ENCODE results near the gene SRCIN1.

Gene SRCIN1

DNA sequence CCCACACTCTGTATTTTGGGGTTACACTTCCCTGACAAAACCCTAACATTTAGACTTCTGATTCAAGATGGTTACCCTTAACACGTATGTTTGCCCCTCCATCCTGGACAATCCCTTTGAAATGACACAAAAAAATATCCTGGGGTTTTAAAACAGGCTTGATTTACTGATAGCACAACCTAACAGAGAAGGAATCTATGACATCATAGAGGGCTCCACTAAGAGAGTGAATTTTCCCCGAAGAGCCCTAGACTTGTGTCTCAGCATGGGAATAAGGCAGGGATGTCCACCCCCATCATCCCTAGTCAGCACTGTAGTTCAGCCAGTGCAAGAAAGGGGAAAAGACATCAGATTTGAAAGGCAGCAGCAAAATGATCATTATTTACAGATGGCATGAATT lies 15.8 kb upstream of the SRCIN1 start:
- Histone ChIP-seq H3K4me3 (no peak overlapping the region), H3K4me1 (no peaks in the 10 kb centered on the region), H3K36me3 (replicated peaks) (no peaks in the 10 kb centered on the region), H3K27me3 (ENCODE audit: low read depth) (no peaks in the 10 kb centered on the region), H3K9me3 (no peaks in the 10 kb centered on the region)
- DNase-seq (ENCODE audit: low spot score in 2 of 2), result no peak
- in situ Hi-C loops (cut with MboI; ENCODE audit: low sequenced_read_pairs), result no loop called here

DNA sequence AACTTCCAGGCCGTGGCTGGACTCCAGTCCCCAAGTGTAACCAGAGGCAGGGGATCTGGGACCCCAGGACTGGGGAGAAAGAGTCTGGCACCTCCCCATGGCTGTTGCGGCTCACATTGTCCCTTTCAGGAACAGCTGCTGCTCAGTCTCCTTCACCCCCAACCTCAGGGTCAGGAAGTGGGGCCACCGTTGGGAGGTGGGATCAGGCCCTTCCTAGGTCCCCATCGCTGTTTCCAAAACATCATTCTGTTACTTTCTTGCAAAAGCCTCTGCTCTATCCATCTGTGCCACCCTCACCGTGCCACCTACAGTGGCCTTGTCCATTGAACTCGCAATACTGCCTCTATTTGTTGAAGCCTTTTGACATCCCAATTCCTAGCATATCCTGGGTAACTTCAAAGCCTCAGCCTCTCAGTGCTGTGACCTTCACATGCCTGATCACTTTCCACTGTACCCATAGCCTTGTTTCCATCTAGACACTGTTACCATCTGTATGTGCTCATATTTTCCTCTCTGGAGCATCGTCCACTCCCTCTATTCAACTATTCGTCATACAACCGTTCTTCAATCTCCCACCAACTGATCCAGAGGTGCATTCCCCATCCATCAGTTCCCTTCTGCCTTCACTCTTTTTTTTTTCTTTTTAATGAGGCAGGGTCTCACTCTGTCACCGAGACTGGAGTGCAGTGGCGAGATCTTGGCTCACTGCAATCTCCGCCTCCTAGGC lies 15.0 kb upstream of the SRCIN1 start:
- H3K27me3 ChIP-seq (ENCODE audit: low read depth), result no peaks in the 10 kb centered on the region
- H3K9me3 ChIP-seq, result no peaks in the 10 kb centered on the region
- no peaks in the 10 kb centered on the region for H3K4me1 ChIP-seq
- in situ Hi-C loops (cut with MboI; ENCODE audit: low sequenced_read_pairs), result no loop called here
- no peak for DNase-seq (ENCODE audit: low spot score in 2 of 2)
- no peak overlapping the region for H3K4me3 ChIP-seq
- H3K36me3 ChIP-seq (replicated peaks), result no peaks in the 10 kb centered on the region

DNA sequence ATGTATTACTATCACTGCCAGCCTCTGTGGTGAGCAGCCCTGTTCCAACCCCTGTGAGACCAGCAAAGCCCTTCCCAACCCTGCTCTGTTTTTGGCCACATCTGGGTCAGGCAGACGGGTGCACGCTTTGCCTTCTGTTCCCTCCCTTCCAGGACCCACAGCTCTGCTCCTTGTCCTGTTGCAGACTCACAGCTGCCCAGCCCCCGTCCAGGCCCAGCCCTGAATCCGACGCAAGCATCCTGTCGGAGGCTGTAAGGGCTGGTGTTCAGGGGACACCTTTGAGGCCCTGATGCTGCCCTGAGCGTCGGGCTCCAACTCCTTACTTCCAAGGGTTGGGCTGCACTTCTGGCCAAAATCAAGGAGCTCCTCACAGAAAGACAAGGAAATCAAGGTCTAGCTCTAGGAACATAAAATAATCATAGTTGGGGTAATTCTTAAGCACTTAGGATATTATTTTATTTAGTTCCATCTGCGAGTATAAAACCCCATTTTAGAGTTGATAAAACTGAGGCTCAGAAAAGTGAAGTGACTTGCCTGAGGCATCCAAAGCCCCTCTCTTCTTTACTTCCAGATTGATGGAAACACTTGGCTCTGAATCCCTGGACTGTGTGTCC lies 14.3 kb upstream of the SRCIN1 start:
- no peaks in the 10 kb centered on the region for H3K9me3 ChIP-seq
- no peak for DNase-seq (ENCODE audit: low spot score in 2 of 2)
- no peaks in the 10 kb centered on the region for H3K27me3 ChIP-seq (ENCODE audit: low read depth)
- H3K36me3 ChIP-seq (replicated peaks), result no peaks in the 10 kb centered on the region
- H3K4me3 ChIP-seq, result no peak overlapping the region
- in situ Hi-C loops (cut with MboI; ENCODE audit: low sequenced_read_pairs), result loop anchor here (10.0 kb wide), 1 partner anchor 65 kb away; no protein-coding TSS in a partner anchor
- no peaks in the 10 kb centered on the region for H3K4me1 ChIP-seq

DNA sequence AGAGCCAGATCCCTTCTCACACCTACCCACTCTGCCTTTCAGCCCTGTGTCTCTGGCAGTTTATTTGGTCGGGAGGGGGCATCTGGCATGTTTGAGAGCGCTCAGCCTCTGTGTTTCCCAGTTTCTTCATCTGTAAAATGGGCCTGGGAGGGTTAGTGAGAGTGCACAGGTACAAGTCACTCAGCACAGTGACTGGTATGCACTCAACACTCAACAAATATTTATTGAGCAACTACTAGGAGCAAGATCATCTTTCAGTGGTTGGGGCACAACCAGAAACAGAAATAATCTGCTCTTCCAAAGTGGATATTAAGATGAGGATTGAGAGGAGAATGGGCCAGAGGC lies 13.7 kb upstream of the SRCIN1 start:
- in situ Hi-C loops (cut with MboI; ENCODE audit: low sequenced_read_pairs), result loop anchor here (10.0 kb wide), 1 partner anchor 65 kb away; no protein-coding TSS in a partner anchor
- H3K4me1 ChIP-seq, result no peaks in the 10 kb centered on the region
- H3K9me3 ChIP-seq, result no peaks in the 10 kb centered on the region
- DNase-seq (ENCODE audit: low spot score in 2 of 2), result no peak
- H3K27me3 ChIP-seq (ENCODE audit: low read depth), result no peaks in the 10 kb centered on the region
- H3K4me3 ChIP-seq, result no peak overlapping the region
- H3K36me3 ChIP-seq (replicated peaks), result no peaks in the 10 kb centered on the region

GRCh38 chr17:38617967-38618760 lies 12.4 kb upstream of the SRCIN1 start:
- H3K27me3 ChIP-seq (ENCODE audit: low read depth), result no peaks in the 10 kb centered on the region
- DNase-seq (ENCODE audit: low spot score in 2 of 2), result no peak

GRCh38 chr17:38617074-38617860 lies 11.5 kb upstream of the SRCIN1 start:
- no peak overlapping the region for H3K4me3 ChIP-seq
- in situ Hi-C loops (cut with MboI; ENCODE audit: low sequenced_read_pairs), result loop anchor here (10.0 kb wide), 1 partner anchor 62 kb away; no protein-coding TSS in a partner anchor
- H3K36me3 ChIP-seq (replicated peaks), result no peaks in the 10 kb centered on the region
- H3K9me3 ChIP-seq, result no peaks in the 10 kb centered on the region
- H3K4me1 ChIP-seq, result no peaks in the 10 kb centered on the region
- no peak for DNase-seq (ENCODE audit: low spot score in 2 of 2)
- no peaks in the 10 kb centered on the region for H3K27me3 ChIP-seq (ENCODE audit: low read depth)

More at GRCh38 chr17:38617967-38618760, 12.4 kb upstream of the SRCIN1 start:
- no peaks in the 10 kb centered on the region for H3K9me3 ChIP-seq
- H3K4me1 ChIP-seq, result no peaks in the 10 kb centered on the region
- H3K36me3 ChIP-seq (replicated peaks), result no peaks in the 10 kb centered on the region
- in situ Hi-C loops (cut with MboI; ENCODE audit: low sequenced_read_pairs), result loop anchor here (10.0 kb wide), 1 partner anchor 63 kb away; no protein-coding TSS in a partner anchor
- H3K4me3 ChIP-seq, result no peak overlapping the region

GRCh38 chr17:38616361-38616760 lies 10.6 kb upstream of the SRCIN1 start:
- in situ Hi-C loops (cut with MboI; ENCODE audit: low sequenced_read_pairs), result loop anchor here (10.0 kb wide), 1 partner anchor 62 kb away; no protein-coding TSS in a partner anchor

DNA sequence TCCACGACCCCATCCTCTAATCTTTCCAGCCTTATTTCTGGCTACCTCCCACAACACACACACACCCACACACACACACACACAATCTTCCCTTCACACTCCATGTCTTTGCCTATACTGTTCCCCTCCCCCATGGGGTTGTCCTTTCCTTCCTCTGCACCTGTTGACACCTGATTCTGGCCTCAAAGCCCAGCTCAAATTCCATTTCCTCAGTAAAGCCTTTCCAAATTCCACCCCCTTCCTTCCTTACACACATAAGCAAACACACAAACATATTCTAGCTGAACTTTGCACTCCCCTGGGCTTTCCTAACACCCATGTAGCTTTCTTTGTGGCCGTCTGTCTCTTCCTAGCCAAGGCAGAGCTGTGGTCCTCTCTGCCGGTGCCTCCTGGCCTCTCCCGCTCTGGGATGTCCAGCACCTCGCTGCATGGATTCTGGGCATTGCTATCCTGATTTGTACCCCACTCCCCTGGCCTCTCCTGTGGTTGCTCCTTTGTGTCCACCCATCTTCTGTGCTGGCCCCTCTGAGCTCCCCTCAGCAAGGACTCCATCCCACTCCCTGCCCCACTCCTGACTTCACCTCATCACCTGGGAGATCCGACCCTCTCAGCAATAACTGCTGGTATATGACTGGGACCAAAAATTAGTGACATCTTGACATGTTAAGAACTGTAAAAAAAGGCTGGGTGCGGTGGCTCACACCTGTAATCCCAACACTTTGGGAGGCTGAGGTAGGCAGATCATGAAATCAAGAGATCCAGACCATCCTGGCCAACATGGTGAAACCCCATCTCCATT lies 8.4 kb upstream of the SRCIN1 start:
- Histone ChIP-seq H3K27me3 (ENCODE audit: low read depth) (no peaks in the 10 kb centered on the region), H3K9me3 (peaks cover 3% of the 10 kb centered on the region; the same call in 1 of the 2 replicates), H3K4me3 (no peak overlapping the region), H3K36me3 (replicated peaks) (no peaks in the 10 kb centered on the region), H3K4me1 (peaks cover 10% of the 10 kb centered on the region)
- in situ Hi-C loops (cut with MboI; ENCODE audit: low sequenced_read_pairs), result loop anchor here (10.0 kb wide), 1 partner anchor 59 kb away; no protein-coding TSS in a partner anchor
- no peak for DNase-seq (ENCODE audit: low spot score in 2 of 2)

More at GRCh38 chr17:38616361-38616760, 10.6 kb upstream of the SRCIN1 start:
- DNase-seq (ENCODE audit: low spot score in 2 of 2), result no peak
- no peaks in the 10 kb centered on the region for H3K4me1 ChIP-seq
- H3K27me3 ChIP-seq (ENCODE audit: low read depth), result no peaks in the 10 kb centered on the region
- H3K4me3 ChIP-seq, result no peak overlapping the region
- no peaks in the 10 kb centered on the region for H3K36me3 ChIP-seq (replicated peaks)
- H3K9me3 ChIP-seq, result peaks cover 3% of the 10 kb centered on the region; the same call in 1 of the 2 replicates

DNA sequence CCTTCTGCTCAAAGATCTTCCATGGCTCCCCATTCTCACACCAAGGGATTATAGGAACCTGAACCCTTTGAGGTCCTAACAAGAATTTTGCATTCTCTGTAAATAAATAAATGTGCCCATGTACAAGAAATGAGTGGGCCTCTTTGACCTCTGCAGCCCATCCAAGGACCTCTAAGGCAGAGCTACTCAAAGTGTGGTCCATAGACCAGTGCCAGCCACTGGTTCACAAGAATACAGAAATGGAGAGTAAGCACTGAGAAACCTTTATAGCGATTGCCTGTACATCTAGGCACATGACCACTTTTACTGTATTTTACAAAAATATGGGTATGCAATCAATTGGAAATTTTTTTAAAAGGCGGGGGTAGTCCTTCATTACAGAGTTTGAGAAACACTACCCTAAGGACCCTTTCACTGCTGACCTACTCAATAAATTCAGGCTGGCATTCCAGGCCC lies 7.8 kb upstream of the SRCIN1 start:
- no peaks in the 10 kb centered on the region for H3K36me3 ChIP-seq (replicated peaks)
- in situ Hi-C loops (cut with MboI; ENCODE audit: low sequenced_read_pairs), result loop anchor here (10.0 kb wide), 1 partner anchor 59 kb away; no protein-coding TSS in a partner anchor
- H3K4me3 ChIP-seq, result no peak overlapping the region
- DNase-seq (ENCODE audit: low spot score in 2 of 2), result no peak
- H3K27me3 ChIP-seq (ENCODE audit: low read depth), result no peaks in the 10 kb centered on the region
- H3K4me1 ChIP-seq, result peaks cover 16% of the 10 kb centered on the region
- H3K9me3 ChIP-seq, result peaks cover 3% of the 10 kb centered on the region; the same call in 1 of the 2 replicates

- Histone ChIP-seq H3K4me1 (peaks cover 16% of the 10 kb centered on the region), H3K36me3 (replicated peaks) (no peaks in the 10 kb centered on the region), H3K4me3 (no peak overlapping the region), H3K9me3 (peaks cover 3% of the 10 kb centered on the region; the same call in 1 of the 2 replicates), H3K27me3 (ENCODE audit: low read depth) (no peaks in the 10 kb centered on the region)
- DNase-seq (ENCODE audit: low spot score in 2 of 2), result no peak
- in situ Hi-C loops (cut with MboI; ENCODE audit: low sequenced_read_pairs), result loop anchor here (10.0 kb wide), 1 partner anchor 57 kb away; no protein-coding TSS in a partner anchor
These were observed 6.2 kb upstream of the SRCIN1 start for GRCh38 chr17:38611872-38612376.

- Histone ChIP-seq H3K27me3 (ENCODE audit: low read depth) (no peaks in the 10 kb centered on the region), H3K4me1 (peaks cover 20% of the 10 kb centered on the region), H3K36me3 (replicated peaks) (no peaks in the 10 kb centered on the region), H3K9me3 (peaks cover 3% of the 10 kb centered on the region; the same call in 1 of the 2 replicates), H3K4me3 (no peak overlapping the region)
- in situ Hi-C loops (cut with MboI; ENCODE audit: low sequenced_read_pairs), result loop anchor here (10.0 kb wide), 1 partner anchor 56 kb away; no protein-coding TSS in a partner anchor
- no peak for DNase-seq (ENCODE audit: low spot score in 2 of 2)
These were observed 5.5 kb upstream of the SRCIN1 start for GRCh38 chr17:38611070-38611786.

Data from HAP-1 (cell line).